HG03571 (cell line): ENCODE results near the gene GPR21.

ENCODE experiments used
- ATAC-seq: cut with Tn5 transposase; IDR thresholded peaks from one replicate; pipeline ENCODE4 v1.9.1; 2021; ENCODE audit not compliant: unreplicated experiment

Gene GPR21

GRCh38 chr9:123031963-123032362, 1.5 kb upstream of the GPR21 start:
- no peak for ATAC-seq

GRCh38 chr9:123033864-123034601, 566 bp downstream of the GPR21 start:
- no peak for ATAC-seq

- no peak for ATAC-seq
Measured at GRCh38 chr9:123034881-123035510, 1.5 kb downstream of the GPR21 start.

- ATAC-seq = no peak
Measured at GRCh38 chr9:123035791-123036190, 2.3 kb downstream of the GPR21 start.

DNA sequence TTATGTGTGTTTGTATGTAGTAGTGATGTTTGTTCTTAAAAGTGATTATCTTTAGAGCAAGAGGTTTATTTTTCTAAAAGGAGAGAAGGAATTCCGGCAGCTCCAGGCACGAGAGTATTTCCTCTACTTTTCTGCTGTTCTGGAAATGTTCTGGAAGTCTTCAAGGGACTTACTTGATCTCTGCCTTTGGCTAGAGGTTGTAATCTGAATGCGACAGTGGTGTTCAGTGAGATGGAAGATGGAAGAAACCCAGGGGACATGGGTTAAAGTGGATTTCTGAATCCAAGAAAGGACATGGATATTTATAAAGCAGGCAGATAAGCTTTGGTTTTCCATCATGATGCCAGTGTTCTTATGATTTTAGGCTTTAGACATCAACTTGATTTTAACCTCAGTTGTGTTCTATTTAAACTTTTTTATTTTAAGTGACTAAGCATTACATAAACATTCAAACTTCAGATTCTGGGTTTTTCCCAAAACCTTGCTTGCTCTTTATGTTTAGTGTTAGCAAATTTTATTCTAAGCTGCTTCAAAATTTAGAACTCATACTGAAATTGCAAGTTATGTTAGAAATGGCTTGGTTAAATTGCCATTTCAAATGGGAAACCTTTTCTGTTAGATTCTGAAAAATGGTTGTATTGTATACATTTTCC, 3.6 kb downstream of the GPR21 start:
- ATAC-seq = no peak

DNA sequence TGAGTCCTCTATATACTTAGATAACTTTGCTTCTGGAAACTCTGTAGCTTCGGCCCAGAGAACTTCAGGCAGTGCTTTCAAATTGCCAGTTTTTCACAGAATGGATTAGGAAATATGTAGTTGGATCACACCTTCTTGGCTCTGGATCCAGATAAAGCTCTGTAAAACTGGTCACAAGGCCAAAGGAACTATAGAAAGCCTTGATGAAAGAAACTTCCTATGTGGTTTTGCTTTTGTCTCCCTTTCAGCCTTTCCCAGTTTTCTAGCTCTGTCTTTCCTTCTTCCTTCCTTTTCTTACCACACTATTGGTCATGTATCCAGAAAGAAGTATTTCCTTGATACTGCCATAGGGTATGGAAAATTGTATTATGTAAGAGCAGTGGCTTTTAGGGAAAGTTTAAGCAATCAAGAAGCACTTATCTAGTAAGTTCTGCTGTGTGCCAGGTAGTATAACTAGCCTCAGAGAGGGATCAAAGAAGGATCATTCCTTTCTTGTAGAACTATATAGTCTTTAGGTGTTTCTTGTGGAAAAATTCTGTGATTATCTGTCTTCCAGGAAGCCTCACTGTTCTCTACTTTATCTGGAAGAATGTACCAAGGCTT, 6.3 kb downstream of the GPR21 start:
- ATAC-seq = no peak

GRCh38 chr9:123040801-123041200, 7.3 kb downstream of the GPR21 start:
- no peak for ATAC-seq

GRCh38 chr9:123041489-123041888, 8.0 kb downstream of the GPR21 start:
- no peak for ATAC-seq

- ATAC-seq = no peak
Measured at GRCh38 chr9:123043081-123043939, 9.8 kb downstream of the GPR21 start.

DNA sequence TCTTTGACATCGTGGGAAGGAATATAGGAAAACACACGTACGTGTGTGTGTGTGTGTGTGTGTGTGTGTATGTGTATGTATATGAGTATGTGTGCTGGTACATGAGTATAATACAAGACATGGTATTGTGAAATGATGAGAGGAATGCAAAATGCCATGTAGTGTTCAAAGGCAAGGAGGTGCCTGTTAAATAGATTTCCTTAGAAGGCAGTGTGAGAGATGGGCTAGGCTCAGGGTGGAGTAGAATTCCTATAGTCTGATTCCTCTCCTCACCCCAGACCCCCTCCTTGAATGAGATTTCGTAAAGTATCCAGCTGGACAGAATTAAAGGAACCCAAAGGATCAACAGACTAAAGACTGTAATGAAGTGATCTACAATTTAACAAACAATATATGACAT, 11.1 kb downstream of the GPR21 start:
- ATAC-seq = no peak

GRCh38 chr9:123046406-123047195, 13.1 kb downstream of the GPR21 start:
- no peak for ATAC-seq

GRCh38 chr9:123048748-123049147, 15.3 kb downstream of the GPR21 start:
- no peak for ATAC-seq

GRCh38 chr9:123049589-123050222, 16.2 kb downstream of the GPR21 start:
- ATAC-seq = no peak

GRCh38 chr9:123053046-123053445, 19.6 kb downstream of the GPR21 start:
- no peak for ATAC-seq

DNA sequence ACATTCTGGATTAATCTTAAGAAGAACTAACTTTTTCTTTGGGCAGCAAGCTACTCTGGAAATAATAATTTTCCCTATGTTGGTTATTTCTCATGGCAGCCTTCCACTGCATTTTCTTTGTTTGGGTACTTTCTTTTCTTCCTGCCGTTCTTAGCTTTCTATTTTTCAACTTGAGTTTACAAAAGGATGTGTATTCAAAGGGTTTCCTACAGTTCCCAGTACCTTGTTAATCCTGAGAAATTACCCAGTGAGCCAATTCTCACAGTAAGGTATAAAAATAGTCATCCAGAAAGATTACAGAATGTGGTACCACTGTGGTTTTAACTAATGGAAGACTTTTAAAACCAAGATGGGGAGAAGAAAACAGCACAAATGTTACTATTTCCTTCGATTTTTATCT, 20.2 kb downstream of the GPR21 start:
- no peak for ATAC-seq

- no peak for ATAC-seq
Measured at GRCh38 chr9:123058834-123059233, 25.4 kb downstream of the GPR21 start.

GRCh38 chr9:123059472-123060220, 26.2 kb downstream of the GPR21 start:
- ATAC-seq = no peak

DNA sequence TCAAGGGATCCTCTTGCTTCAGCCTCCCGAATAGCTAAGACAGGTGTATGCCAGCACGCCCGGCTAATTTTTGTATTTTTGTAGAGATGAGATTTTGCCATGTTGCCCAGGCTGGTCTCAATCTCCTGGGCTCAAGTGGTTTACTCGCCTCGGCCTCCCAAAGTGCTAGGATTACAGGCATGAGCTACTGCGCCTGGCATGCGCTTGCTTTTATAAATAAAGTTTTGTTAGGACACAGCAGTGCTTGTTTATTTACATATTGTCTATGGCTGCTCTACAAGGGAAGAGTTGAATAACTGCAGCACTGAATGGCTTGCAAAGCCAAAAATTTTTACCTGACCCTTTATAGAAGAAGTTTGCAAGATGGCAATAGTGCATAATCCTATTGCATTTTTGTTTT, 27.7 kb downstream of the GPR21 start:
- no peak for ATAC-seq
